ENCODE measurements around the gene PAX8.

PAX8 gene

GRCh38 chr2:113172721-113173541, 105.8 kb downstream of the PAX8 start:
- H3K9me3 ChIP-seq (ENCODE audit: low read depth, low read length): no peaks in the 10 kb centered on the region
- TF ChIP-seq EZH2 (IDR thresholded peaks at IDR 0.05): no peak
- TF ChIP-seq POLR2AphosphoS5 (IDR thresholded peaks at IDR 0.05; ENCODE audit: borderline replicate concordance, low read depth, low read length): no peak
- no peak for TF ChIP-seq FOXP2 (optimal IDR thresholded peaks at IDR 0.05; ENCODE audit: control extremely low read depth, extremely low read length, insufficient read depth)
- H3K27ac ChIP-seq: no peak overlapping the region
- no peak overlapping the region for H3K9ac ChIP-seq (ENCODE audit: insufficient read length)
- no peaks in the 10 kb centered on the region for H3K36me3 ChIP-seq (ENCODE audit: insufficient read depth, low read length)
- no peak for DNase-seq (ENCODE audit: low read depth, low spot score)
- H3K4me3 ChIP-seq: no peak overlapping the region

DNA sequence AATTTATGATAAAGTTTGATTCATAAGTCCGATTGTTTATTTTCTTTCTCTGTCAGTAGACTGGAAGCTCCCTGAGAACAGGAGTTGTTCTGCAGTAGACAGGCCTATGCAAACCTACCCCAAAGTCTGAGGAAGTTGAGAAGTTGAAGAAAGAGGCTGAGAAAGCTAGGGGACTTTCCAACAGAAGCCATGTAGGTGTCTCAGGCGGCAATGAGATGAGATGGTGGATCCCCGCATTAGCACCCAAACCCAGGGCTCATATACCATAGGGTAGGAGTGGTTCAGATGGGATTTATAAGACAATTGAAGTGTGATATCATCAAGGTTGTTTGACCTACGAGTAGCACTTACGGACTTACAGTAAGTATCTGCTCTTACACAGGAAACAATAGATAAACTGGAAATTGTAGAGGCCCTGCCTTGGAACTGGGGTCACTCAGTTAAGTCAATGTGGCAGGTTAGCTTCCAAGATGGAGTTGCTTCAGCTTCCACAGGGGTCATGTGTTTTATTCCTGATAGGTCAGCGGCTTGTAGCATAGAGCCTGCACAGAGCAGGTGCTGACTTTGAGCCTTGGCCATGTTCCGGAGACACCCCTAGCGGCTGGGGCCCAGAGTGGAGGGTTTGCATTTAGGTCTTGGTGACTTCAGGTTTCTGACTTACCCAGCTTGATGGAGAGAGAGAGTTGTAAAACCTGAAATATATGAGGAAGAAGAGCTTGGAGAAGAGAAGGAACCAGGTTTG, 107.2 kb downstream of the PAX8 start:
- Histone ChIP-seq H3K4me3 (no peak overlapping the region), H3K27ac (no peak overlapping the region), H3K36me3 (ENCODE audit: insufficient read depth, low read length) (no peaks in the 10 kb centered on the region), H3K9me3 (ENCODE audit: low read depth, low read length) (no peaks in the 10 kb centered on the region), H3K9ac (ENCODE audit: insufficient read length) (no peak overlapping the region)
- no peak for TF ChIP-seq EZH2 (IDR thresholded peaks at IDR 0.05)
- TF ChIP-seq POLR2AphosphoS5 (IDR thresholded peaks at IDR 0.05; ENCODE audit: borderline replicate concordance, low read depth, low read length): no peak
- TF ChIP-seq FOXP2 (optimal IDR thresholded peaks at IDR 0.05; ENCODE audit: control extremely low read depth, extremely low read length, insufficient read depth): no peak
- DNase-seq (ENCODE audit: low read depth, low spot score): no peak

DNA sequence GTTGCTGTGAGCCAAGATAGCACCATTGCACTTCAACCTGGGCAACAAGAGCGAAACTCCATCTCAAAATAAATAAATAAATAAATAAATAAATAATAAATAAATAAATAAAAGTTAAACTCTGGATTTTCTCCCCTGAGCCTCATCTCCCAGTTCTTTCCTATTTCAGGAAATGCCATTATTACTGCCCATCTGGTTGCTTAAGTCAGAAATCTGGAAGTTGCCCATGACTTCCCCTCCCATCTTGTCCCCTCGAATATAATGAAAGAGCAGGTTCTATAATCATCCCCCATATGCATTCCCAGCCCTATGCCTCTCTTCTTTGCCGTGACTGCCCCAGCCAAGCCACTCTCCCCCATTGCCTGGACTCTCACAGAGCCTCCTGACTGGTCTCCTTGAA, 109.1 kb downstream of the PAX8 start:
- H3K4me3 ChIP-seq: no peak overlapping the region
- TF ChIP-seq EZH2 (IDR thresholded peaks at IDR 0.05): no peak
- TF ChIP-seq POLR2AphosphoS5 (IDR thresholded peaks at IDR 0.05; ENCODE audit: borderline replicate concordance, low read depth, low read length): no peak
- no peak for TF ChIP-seq FOXP2 (optimal IDR thresholded peaks at IDR 0.05; ENCODE audit: control extremely low read depth, extremely low read length, insufficient read depth)
- no peaks in the 10 kb centered on the region for H3K36me3 ChIP-seq (ENCODE audit: insufficient read depth, low read length)
- DNase-seq (ENCODE audit: low read depth, low spot score): no peak
- no peaks in the 10 kb centered on the region for H3K9me3 ChIP-seq (ENCODE audit: low read depth, low read length)
- H3K27ac ChIP-seq: no peak overlapping the region
- H3K9ac ChIP-seq (ENCODE audit: insufficient read length): no peak overlapping the region

- no peak overlapping the region for H3K9ac ChIP-seq (ENCODE audit: insufficient read length)
- H3K27ac ChIP-seq: no peak overlapping the region
- no peak for DNase-seq (ENCODE audit: low read depth, low spot score)
- TF ChIP-seq EZH2 (IDR thresholded peaks at IDR 0.05) (no peak), POLR2AphosphoS5 (IDR thresholded peaks at IDR 0.05; ENCODE audit: borderline replicate concordance, low read depth, low read length) (no peak), FOXP2 (optimal IDR thresholded peaks at IDR 0.05; ENCODE audit: control extremely low read depth, extremely low read length, insufficient read depth) (no peak)
- H3K4me3 ChIP-seq: no peak overlapping the region
- H3K36me3 ChIP-seq (ENCODE audit: insufficient read depth, low read length): no peaks in the 10 kb centered on the region
- no peaks in the 10 kb centered on the region for H3K9me3 ChIP-seq (ENCODE audit: low read depth, low read length)
Observed at GRCh38 chr2:113169002-113169530, 109.7 kb downstream of the PAX8 start.

DNA sequence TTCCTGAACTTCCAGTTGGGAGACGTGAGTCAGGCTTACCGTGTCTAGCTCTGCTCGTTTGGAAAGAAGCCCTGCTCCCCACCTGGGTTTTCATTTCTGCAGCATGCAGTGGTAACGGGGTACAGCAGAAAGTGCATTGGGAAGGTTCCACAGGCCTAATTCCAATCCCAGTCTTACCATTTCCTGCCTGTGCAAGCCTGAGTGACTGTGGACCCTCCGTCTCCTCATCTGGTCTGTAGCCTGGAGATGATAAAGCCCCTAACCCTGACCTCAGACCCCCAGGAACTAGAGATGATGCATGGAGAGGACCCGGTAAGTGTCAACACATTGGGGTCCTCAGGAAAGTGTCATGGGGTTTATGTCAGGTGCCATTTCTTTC, 110.8 kb downstream of the PAX8 start:
- DNase-seq (ENCODE audit: low read depth, low spot score): no peak
- Histone ChIP-seq H3K4me3 (no peak overlapping the region), H3K9ac (ENCODE audit: insufficient read length) (no peak overlapping the region), H3K36me3 (ENCODE audit: insufficient read depth, low read length) (no peaks in the 10 kb centered on the region), H3K27ac (no peak overlapping the region), H3K9me3 (ENCODE audit: low read depth, low read length) (no peaks in the 10 kb centered on the region)
- TF ChIP-seq EZH2 (IDR thresholded peaks at IDR 0.05) (no peak), FOXP2 (optimal IDR thresholded peaks at IDR 0.05; ENCODE audit: control extremely low read depth, extremely low read length, insufficient read depth) (no peak), POLR2AphosphoS5 (IDR thresholded peaks at IDR 0.05; ENCODE audit: borderline replicate concordance, low read depth, low read length) (no peak)

GRCh38 chr2:113167115-113167932, 111.4 kb downstream of the PAX8 start:
- TF ChIP-seq EZH2 (IDR thresholded peaks at IDR 0.05) (no peak), FOXP2 (optimal IDR thresholded peaks at IDR 0.05; ENCODE audit: control extremely low read depth, extremely low read length, insufficient read depth) (no peak), POLR2AphosphoS5 (IDR thresholded peaks at IDR 0.05; ENCODE audit: borderline replicate concordance, low read depth, low read length) (no peak)
- Histone ChIP-seq H3K36me3 (ENCODE audit: insufficient read depth, low read length) (no peaks in the 10 kb centered on the region), H3K4me3 (no peak overlapping the region), H3K27ac (no peak overlapping the region), H3K9me3 (ENCODE audit: low read depth, low read length) (no peaks in the 10 kb centered on the region), H3K9ac (ENCODE audit: insufficient read length) (no peak overlapping the region)
- DNase-seq (ENCODE audit: low read depth, low spot score): no peak

- Histone ChIP-seq H3K36me3 (ENCODE audit: insufficient read depth, low read length) (no peaks in the 10 kb centered on the region), H3K9me3 (ENCODE audit: low read depth, low read length) (no peaks in the 10 kb centered on the region), H3K9ac (ENCODE audit: insufficient read length) (no peak overlapping the region), H3K27ac (no peak overlapping the region), H3K4me3 (no peak overlapping the region)
- no peak for DNase-seq (ENCODE audit: low read depth, low spot score)
- TF ChIP-seq EZH2 (IDR thresholded peaks at IDR 0.05) (no peak), FOXP2 (optimal IDR thresholded peaks at IDR 0.05; ENCODE audit: control extremely low read depth, extremely low read length, insufficient read depth) (no peak), POLR2AphosphoS5 (IDR thresholded peaks at IDR 0.05; ENCODE audit: borderline replicate concordance, low read depth, low read length) (no peak)
Observed at GRCh38 chr2:113166187-113166645, 112.5 kb downstream of the PAX8 start.

Data from SK-N-MC (cell line).